Measurements from ENCODE around the gene CAMTA2. TPM values are rescaled to one million over a fixed set of nuclear protein-coding genes. Genes with fewer than 3 reads are reported as not detected.
"Not testable (repeated sequence)": the region's sequence is repeated elsewhere in the genome, so short reads cannot be mapped to it uniquely, and the experiment has no call there.

Gene CAMTA2
- 2.3 and 7.5 TPM in 2 replicates for total RNA-seq

- peak; percentile 56 to 89 for DNase-seq (ENCODE audit: low read depth in 2 of 2)
Observed at GRCh38 chr17:4986951-4987766, at the start of gene CAMTA2. Gene CAMTA2 (minus strand): TSS chr17:4987675. CDS start chr17:4986222, 1,453 bp downstream.

DNA sequence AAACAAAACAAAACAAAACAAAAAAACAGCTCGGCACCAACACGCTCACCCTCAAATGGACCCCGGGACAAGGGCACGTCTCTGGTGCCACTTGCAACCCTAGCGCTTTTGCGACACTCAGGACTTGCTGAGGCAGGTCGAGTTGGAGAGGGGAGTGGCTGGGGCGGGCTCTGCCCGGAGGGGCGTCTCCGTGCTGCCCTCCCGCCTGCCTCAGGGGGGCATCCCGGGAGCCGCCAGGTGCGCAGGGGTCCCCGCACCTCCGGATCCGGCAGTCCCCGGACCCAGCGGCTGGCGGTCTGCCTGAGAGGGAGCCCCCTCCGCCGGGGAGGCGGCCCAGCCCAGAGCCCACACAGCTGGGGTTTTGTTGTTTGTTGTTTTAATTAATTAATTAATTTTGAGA lies 47.8 kb upstream of the CAMTA2 start, which contains the start of gene SLC52A1:
TSS of gene SLC52A1 (minus strand) at position 112 of the 400 bp plus-strand sequence. CDS start 820 bp downstream, outside the sequence.
- no peak for DNase-seq (ENCODE audit: low read depth in 2 of 2)

DNA sequence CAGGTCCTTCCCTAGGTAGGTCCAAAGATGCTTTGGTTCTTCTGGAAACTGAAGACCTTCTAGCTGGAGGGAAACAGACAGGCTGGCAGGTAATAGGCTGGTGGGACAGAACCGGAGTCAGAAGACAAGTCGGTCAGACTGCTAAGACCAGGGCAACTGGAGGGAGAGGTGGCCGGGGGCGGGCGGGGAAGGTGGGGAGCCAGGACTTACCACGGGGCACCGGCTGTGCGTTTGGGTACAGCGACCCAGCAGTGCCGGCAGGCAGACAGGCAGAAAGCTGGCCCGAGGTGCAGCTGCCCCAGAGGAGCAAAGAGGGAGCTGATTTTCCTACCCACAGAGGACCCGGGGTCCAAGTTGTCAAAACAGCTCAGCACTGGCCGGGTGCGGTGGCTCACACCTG lies 47.2 kb upstream of the CAMTA2 start:
- DNase-seq (ENCODE audit: low read depth in 2 of 2), result no peak

DNA sequence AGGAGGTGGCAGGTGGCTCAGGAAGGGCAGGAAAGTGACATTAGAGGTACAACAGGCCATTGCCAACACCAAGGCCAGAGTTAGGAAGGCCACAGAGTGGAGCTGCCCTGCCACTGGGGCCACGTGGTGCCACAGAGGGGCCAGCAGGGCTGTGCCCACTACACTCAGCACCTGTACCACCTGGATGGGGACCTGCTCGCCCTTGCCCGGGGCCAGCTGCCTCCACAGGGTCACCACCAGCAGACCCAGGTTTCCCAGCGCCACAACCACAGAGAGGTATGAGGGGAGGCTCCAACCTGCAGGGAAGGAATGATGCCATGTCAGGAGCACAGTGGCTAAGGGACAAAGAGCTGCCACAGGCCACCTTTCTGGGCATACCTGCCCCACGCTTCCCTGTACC lies 46.6 kb upstream of the CAMTA2 start:
- DNase-seq (ENCODE audit: low read depth in 2 of 2), result no peak

DNA sequence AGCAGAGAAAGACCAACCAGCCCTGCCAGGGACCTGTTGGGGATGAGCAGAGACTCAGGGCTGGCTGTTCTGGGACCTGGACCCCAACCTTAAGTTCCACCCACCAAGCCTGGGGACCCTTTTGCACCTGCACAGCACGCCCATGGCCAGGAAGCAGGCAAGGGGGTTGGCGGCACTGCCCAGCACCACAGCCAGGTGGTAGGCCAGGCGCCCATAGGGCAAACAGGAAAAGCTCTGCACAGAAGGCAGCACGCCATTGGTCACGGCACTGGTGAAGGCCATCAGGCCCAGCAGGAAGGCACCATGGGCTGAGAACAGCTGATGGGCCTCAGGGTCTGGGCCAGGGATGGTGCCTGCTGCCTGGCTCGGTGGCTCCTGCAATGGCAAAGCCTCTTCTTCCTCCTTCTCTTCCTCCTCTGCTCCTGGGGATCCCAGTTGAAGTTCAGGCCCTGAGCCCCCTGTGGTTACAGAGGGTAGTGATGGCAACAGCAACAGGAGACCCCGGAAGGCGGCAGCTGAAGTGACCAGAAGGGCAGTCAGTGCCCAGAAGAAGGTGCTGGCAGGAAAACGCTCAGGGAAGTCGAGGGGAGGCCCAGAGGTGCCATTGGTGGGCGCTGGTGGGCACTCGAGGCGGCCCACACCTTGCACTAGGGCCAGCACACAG lies 46.0 kb upstream of the CAMTA2 start:
- DNase-seq (ENCODE audit: low read depth in 2 of 2), result no peak

GRCh38 chr17:5032865-5033264 lies 45.4 kb upstream of the CAMTA2 start:
- DNase-seq (ENCODE audit: low read depth in 2 of 2), result no peak

DNA sequence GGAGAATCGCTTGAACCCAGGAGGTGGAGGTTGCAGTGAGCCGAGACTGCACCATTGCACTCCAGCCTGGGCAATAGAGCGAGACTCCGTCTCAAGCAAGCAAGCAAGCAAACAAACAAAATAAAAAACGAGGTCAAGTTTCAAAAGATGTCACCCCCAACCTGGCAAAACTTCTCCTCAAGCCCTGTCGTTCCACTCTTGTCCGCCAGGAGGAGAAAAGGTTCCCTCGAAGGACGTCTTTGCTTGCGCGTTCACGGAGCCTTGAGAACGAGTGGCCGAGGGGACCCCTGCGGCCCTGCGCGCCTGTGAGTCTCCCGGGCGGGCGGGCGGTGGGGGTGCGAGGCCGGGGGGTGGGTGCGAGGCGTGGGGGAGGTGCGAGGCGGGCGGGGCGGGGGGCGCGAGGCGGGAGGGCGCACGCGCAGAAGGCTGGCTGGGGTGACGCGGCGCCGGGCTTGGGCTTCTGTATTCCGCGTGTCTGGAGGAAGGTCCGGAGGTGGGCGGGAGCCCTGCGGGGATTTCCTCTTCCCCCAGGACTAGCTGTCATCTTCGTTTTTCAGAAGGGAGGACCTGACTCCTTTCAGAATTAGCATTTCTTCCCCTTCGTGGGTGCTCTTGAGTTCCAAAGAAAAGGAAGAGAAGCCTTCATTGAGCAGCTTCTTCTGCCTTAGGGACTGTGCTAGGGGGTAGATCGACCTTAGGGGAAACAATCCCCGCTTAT lies 44.0 kb upstream of the CAMTA2 start:
- DNase-seq (ENCODE audit: low read depth in 2 of 2), result peak; percentile 18 to 66

DNA sequence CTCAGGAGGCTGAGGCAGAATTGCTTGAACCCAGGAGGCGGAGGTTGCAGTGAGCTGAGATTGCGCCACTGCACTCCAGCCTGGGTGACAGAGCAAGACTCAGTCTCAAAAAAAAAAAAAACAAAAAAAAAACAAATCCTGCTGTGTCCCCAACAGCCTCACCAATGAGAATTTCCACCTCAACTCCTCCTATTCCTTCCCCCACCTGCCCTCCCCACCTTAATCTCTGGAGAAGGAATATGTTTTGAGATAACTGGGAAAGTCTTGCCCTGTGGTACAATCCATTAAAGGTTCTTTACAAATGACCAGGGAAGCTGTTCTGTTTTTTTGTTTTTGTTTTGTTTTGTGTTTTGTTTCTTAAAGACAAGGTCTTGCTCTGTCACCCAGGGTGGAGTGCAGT lies 42.7 kb upstream of the CAMTA2 start:
- not testable (repeated sequence) for DNase-seq (ENCODE audit: low read depth in 2 of 2)

GRCh38 chr17:5027916-5028315 lies 40.4 kb upstream of the CAMTA2 start:
- no peak for DNase-seq (ENCODE audit: low read depth in 2 of 2)

GRCh38 chr17:5027299-5027698 lies 39.8 kb upstream of the CAMTA2 start:
- DNase-seq (ENCODE audit: low read depth in 2 of 2), result no peak

- DNase-seq (ENCODE audit: low read depth in 2 of 2), result no peak
Observed at GRCh38 chr17:5024604-5025003, 37.1 kb upstream of the CAMTA2 start.

DNA sequence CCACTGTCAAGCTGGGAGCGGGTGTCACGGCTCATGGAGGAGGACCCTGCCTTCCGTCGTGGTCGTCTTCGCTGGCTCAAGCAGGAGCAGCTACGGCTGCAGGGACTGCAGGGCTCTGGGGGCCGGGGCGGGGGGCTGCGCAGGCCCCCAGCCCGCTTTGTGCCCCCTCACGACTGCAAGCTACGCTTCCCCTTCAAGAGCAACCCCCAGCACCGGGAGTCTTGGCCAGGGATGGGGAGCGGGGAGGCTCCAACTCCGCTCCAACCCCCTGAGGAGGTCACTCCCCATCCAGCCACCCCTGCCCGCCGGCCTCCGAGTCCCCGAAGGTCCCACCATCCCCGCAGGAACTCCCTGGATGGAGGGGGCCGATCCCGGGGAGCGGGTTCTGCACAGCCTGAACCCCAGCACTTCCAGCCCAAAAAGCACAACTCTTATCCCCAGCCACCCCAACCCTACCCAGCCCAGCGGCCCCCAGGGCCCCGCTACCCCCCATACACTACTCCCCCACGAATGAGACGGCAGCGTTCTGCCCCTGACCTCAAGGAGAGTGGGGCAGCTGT lies 36.2 kb upstream of the CAMTA2 start:
- no peak for DNase-seq (ENCODE audit: low read depth in 2 of 2)

DNA sequence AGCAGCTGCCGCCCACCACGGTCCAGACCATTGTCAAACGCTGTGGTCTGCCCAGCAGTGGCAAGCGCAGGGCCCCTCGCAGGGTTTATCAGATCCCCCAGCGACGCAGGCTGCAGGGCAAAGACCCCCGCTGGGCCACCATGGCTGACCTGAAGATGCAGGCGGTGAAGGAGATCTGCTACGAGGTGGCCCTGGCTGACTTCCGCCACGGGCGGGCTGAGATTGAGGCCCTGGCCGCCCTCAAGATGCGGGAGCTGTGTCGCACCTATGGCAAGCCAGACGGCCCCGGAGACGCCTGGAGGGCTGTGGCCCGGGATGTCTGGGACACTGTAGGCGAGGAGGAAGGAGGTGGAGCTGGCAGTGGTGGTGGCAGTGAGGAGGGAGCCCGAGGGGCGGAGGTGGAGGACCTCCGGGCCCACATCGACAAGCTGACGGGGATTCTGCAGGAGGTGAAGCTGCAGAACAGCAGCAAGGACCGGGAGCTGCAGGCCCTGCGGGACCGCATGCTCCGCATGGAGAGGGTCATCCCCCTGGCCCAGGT lies 34.8 kb upstream of the CAMTA2 start:
- no peak for DNase-seq (ENCODE audit: low read depth in 2 of 2)

DNA sequence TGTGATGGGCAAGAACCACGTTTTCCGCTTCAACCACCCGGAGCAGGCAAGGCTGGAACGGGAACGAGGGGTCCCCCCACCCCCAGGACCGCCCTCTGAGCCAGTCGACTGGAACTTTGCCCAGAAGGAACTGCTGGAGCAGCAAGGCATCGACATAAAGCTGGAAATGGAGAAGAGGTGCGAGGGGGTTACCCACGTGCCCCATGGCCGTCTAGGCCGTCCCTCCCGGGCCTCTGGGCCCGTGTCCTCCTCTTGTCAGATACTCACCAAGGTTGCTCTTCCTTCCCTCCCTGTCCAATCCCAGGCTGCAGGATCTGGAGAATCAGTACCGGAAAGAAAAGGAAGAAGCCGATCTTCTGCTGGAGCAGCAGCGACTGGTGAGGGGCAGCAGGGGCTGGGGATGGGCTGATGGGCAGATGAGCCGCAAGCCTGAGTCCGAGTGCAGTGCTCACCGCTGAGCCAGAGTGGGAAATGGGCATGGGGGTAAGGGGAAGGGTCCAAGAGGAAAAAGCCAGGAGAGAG lies 33.1 kb upstream of the CAMTA2 start:
- DNase-seq (ENCODE audit: low read depth in 2 of 2), result no peak

GRCh38 chr17:5019475-5019956 lies 32.0 kb upstream of the CAMTA2 start:
- peak in 1 of 2 donors; percentile 18 for DNase-seq (ENCODE audit: low read depth in 2 of 2)

DNA sequence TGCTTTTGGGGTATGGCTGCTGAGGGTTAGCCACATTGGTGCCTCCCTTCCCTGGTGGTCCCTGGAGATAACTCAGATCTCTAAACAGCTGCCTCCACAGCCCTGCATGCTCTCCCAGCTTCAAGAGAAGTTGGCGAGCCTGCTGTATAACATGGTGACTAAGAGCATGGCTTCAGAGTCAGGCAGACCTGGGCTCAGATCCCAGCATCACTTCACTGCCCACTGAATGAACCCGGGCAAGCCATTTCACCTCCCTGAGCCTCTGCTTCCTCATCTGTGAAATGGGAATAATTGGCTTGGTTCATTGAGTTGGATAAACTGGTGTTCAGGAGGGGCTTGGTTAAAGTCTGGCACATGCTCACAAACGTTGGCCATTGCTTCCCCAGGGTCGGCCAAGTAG lies 26.9 kb upstream of the CAMTA2 start:
- DNase-seq (ENCODE audit: low read depth in 2 of 2), result no peak

GRCh38 chr17:5011928-5012327 lies 24.5 kb upstream of the CAMTA2 start:
- peak; percentile 88 to 90 for DNase-seq (ENCODE audit: low read depth in 2 of 2)

GRCh38 chr17:5003214-5003867 lies 15.9 kb upstream of the CAMTA2 start:
- no peak for DNase-seq (ENCODE audit: low read depth in 2 of 2)

DNA sequence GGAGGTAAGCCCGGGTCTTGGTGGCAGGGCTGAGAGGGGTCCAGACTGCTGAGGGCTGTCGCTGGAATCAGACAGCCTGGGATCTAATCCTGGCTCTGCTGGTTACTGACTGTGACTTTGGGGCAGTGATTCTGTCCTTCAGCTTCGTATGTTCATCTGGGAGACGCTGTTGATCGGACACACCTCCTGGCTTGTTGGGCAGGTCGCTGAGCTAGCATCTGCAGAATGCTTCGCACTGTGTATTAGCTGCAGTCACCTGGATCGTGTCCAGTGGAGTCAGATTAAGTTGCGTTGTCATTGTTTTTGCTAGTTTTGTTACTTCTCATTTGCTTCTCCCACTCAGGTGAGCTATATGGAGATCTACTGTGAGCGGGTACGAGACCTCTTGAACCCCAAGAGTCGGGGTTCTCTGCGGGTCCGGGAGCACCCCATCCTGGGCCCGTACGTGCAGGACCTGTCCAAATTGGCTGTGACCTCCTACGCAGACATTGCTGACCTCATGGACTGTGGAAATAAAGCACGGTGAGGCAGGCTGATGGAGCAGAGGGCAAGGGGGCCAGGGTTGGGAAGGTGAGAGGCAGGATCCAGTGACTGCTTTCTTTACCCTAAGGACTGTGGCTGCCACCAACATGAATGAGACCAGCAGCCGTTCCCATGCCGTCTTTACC lies 14.8 kb upstream of the CAMTA2 start:
- DNase-seq (ENCODE audit: low read depth in 2 of 2), result no peak

DNA sequence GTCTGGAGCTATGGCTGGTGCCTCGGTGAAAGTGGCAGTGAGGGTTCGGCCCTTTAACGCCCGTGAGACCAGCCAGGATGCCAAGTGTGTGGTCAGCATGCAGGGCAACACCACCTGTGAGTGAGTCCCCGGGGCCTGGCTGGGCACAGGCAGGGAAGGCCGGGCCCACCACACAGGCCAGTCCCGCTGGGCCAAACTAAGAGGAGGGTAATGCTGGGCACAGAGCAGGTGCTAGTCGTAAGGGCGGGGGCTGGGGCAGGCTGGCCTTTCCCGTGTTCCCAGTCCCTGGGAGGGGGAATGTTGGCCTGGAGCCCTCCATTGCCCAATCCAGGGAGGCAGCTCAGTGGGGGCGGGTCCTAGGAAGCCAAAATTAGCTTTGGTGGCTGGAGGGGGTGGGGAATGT lies 12.8 kb upstream of the CAMTA2 start:
- DNase-seq (ENCODE audit: low read depth in 2 of 2), result no peak
